Measurements from ENCODE around the gene ZYX.
"Not testable (repeated sequence)": the region's sequence is repeated elsewhere in the genome, so short reads cannot be mapped to it uniquely, and the experiment has no call there.

The ZYX gene

DNA sequence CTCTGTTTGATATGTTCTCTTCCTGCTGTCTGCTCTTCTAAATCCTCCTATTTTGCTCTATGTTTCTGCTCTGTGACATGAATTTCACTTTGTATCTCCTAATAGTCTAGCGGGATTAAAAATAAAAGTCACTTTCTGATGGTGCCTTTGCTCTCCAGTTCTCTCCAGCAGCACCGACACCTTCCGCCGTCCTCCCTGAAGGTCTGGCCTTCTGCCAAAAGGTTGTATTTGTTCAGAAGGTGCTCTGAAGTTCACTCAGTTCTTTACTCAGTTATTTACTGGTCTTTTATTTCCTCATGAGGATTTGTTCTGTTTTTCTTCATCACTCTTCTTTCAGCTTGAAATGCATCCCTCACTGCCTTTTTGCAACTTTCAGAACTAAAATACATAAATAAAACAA is 38.7 kb downstream of the ZYX start:
- DNase-seq, result no peak

DNA sequence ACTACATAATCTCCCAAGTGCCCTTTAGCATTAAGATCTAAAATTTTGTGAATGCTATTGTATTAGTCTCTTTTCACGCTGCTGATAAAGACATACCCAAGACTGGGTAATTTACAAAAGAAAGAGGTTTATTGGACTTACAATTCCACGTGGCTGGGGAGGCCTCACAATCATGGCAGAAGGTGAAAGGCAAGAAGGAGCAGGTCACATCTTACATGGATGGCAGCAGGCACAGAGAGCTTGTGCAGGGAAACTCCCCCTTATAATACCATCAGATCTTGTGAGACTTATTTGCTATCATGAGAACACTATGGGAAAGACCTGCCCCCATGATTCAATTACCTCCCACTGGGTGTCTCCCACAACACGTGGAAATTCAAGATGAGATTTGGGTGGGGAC is 39.5 kb downstream of the ZYX start:
- DNase-seq, result not testable (repeated sequence)

DNA sequence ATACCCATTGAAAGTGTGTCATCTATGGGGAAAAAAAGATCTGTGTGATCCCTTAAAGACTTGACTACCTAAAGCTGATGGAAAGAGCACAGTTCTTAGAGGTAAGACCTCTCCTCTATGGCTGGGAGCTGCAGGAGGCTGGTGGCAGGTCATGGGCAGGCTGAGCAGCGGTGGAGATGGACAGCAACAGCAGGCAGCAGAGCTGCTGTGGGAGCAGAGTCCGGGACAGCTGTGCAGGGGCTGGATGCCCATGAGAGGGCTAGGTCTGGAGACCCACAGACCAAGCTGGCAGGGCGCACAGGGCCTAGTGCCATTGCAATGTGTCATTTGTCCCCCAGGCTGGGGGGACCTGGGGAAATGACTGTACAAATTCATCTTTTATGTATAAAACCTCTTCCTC is 40.9 kb downstream of the ZYX start:
- no peak for DNase-seq

DNA sequence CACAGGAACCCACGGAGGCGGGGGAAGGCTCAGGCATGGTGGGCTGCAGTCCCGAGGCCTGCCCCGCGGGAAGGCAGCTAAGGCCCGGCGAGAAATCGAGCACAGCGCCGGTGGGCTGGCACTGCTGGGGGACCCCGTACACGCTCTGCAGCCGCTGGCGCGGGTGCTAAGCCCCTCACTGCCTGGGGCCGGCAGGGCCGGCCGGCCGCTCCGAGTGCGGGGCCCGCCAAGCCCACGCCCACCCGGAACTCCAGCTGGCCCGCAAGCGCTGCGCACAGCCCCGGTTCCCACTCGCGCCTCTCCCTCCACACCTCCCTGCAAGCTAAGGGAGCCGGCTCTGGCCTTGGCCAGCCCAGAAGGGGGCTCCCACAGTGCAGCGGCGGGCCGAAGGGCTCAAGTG is 43.3 kb downstream of the ZYX start:
- not testable (repeated sequence) for DNase-seq

DNA sequence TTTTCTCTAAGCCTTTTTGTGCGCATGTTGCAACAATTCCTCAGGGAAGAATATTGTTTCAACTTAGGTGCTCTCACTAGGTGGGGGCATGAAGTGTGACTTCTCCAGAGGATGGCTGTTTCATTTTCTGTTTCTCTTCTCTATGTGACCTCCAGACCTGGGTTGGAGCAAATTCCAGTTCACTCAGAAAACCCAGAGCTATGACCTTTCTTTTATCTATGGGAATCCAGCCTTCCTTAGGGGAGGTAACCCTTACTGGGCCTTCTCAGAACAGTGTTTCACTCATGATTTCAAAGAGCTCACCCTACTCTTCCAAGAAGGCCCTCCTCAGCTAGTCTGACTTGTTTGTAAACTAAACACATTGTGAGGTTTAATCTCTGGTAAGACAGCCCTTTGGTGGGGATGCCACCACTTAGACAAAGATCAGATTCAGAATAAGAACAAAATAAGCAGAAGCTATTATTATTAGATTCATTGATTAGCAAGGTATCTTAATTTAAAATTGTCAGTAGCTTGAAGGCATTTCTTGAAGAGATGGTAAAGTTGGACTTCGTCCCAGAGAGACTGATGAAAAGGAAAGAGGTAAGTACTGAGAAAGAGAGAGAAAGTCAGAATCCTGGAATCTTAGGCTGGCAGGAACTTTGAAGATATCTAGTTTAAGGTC is 45.5 kb downstream of the ZYX start:
- no peak for DNase-seq

DNA sequence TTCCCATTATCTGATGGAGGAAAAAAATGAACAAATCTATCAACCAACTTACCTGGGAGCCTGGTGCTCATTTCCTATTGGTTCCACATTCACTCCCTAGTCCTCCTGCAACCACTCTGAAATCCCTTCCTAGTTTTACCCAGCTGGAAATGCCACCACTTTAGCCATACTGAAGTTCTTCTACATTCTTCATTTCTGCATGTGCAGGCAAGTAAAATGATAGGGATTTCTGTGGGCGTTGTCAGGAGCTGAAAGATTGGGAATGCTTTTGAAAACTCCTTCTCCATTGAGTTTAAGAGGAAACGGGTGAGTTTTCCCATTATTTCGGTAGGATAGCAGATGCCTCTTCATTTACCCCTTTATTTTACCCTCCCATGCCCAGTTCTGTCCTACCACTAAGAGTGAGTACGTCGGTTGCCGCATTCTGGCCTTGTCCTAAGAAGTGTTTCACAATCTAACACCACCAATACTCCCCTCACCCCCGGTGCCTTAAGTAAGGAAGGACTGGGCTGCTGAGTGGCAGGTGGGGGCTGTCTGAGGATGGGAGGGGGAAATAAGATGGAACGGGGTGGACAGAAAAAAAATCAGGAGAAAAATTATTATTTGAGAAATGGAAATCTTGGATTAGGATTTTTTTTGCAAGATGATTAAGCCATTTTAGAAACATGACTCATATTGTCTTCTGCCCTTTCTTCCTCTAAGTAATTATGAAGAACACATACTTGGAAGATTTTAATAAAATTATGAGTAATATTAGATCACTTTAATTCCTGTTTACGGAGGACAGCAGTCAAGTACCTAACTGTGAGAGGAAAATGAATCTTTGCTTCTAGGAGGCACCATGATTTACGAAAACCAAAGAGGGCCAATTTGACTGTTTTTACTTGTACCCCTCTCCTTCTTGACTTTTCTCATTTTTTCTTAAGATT is 48.9 kb downstream of the ZYX start:
- DNase-seq, result no peak

DNA sequence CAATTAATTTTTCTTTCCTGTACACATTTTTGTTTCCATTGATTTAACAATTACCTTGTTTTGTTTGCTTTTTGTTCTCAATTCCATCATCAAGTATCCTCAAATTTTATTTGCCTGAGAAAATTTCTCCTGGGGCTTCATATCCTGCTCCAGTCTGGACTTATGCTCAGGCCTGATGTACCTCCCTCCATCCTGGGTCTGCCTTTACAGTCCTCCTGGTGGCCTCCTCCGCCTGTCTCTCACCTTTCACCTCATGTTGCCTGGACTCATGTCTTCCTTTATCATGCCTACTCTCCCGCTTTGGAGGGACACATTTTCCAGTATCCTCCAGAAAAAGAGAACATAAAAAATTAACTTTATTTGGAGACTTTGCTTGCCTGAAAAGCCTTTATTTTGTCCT is 50.0 kb downstream of the ZYX start:
- DNase-seq, result no peak

DNA sequence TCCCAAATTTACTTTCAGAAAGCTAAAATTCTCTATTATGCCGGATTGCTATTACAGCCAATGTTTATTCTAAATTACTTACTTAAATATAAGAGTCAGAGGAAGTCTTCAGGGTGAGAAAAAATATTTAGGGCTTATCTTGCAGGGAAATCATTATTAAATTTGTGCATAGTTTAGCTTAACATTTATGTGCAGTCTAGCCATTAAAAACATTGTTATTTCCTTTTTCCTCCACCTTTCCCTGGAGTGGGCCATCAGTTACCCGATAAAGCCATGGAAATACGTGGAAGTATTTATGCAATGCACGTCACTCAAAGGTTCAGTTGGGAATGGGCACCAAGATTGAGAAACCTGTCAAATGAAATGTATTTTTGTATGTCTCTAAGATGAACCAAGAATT is 52.6 kb downstream of the ZYX start:
- no peak for DNase-seq

DNA sequence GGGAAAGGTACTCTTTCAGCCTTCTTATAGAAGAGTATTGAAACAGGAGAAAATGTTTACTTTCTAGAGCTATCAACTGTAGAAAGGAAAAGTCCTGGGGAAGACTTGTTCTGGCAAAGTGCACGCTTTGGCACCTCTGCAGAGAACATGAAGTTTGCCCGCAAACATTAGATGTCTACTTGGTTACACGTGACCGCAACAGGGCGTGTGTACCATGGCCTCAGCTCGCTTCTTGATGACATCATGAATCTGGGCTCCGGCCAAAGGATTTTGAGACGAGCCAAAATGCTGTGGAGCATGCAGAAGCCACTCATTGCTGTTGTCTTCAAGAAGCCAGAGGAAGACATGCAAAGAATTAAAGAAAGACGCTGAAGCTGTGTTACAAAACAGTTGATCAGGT is 53.5 kb downstream of the ZYX start:
- no peak for DNase-seq

DNA sequence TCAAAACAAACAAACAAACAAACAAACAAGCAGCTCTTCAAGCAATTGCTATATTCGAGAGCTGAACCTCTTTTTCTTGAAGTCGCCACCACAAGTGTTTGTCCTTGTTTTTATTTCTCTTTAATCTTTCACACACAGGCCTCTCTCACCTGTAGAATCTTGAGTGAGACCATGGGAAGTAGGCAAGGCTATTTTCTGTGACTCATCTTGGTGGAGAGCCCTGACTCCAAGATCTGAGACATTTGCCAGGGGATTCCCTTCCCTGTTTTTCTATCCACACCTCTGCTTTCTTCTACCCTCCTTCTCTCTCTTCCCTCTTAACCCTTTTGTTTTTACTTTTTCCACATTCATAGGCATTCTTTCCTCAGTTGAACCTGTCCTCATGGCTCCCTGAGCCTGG is 54.1 kb downstream of the ZYX start:
- DNase-seq, result no peak

DNA sequence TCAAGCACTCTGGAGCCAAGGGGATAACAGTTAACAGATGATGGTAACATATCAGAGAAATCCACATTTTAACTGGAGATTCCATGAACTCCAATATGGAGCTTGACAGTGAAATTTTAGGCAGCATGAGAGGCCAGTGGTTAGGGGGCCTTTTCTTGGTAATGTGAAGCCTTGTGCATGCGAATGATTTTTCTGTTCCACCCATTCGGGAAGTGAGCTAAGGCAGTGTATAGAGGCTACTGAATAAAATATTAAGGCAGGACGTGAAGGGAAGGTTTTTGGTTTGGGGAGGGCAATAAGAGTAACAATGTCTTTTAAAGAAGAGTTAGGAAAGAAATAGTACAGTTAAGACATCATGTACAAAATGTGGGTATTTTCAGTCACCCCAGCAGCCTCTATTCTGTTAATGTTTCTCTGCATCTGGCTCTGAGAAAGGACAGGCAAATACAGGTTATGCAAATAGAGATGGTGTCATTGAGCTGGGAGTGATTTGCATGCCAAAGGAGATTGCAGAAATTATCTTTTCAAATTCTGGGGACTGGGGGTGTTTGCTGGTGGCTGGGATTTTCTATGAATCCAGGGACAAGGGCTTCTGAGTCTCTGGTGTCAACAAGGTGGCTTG is 55.3 kb downstream of the ZYX start:
- no peak for DNase-seq

DNA sequence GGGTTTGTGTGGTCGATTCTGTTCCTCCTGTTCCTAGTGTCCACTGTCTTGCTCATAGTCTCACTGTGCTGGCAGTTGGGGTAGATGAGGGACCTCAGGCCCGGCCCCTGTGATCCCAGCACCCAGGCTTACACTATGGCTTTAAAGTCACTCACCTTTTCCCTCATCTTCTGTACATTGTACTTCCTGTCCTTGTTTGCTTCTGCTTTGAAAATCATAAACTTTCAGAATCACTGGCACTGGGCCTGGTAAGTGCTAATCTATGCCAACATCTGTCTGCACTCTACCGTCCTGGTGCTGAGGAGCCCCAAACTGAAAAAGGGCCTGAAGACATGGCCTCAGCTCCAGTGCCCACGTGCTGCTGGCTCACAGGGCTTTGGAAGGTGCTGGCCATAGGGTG is 56.4 kb downstream of the ZYX start:
- DNase-seq, result no peak

DNA sequence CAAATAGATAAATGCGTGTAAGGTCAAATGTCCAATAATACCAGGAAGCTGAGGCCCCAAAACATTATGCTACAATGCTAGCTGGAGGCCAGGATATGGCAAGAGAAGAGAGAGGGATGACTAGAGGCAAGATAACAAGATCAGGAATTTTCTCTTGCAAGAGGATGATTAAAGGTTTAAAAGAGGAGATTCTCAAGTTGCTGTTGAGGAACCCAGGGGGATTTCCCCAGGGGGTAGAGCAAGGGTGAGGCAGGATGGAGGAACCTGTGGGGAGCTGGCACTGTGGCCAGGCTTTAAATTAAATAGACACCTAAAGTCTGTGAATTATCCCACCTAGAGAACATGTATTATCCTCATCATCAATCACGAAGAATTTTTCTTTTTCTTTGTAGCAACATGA is 58.7 kb downstream of the ZYX start:
- DNase-seq, result no peak
